ENCODE measurements around the gene SLC31A1.

SLC31A1 gene

GRCh38 chr9:113302792-113303418 is 81.6 kb downstream of the SLC31A1 start, which contains the start of gene RNF183:
RNF183 (minus strand) TSS chr9:113303376; CDS start chr9:113298184, 5,192 bp downstream.
- no peak for DNase-seq (ENCODE audit: low read depth in 2 of 2)

- DNase-seq (ENCODE audit: low read depth in 2 of 2) = no peak
Measured at GRCh38 chr9:113306566-113306965, 85.2 kb downstream of the SLC31A1 start.

- DNase-seq (ENCODE audit: low read depth in 2 of 2) = no peak
Measured at GRCh38 chr9:113307396-113307975, 86.1 kb downstream of the SLC31A1 start.

- DNase-seq (ENCODE audit: low read depth in 2 of 2) = no peak
Measured at GRCh38 chr9:113309204-113309813, 88.0 kb downstream of the SLC31A1 start.

- DNase-seq (ENCODE audit: low read depth in 2 of 2) = no peak
Measured at GRCh38 chr9:113310538-113310937, 89.2 kb downstream of the SLC31A1 start.

GRCh38 chr9:113311961-113312360 is 90.6 kb downstream of the SLC31A1 start:
- peak; percentile 32 to 42 for DNase-seq (ENCODE audit: low read depth in 2 of 2)

- no peak for DNase-seq (ENCODE audit: low read depth in 2 of 2)
Measured at GRCh38 chr9:113313261-113313660, 91.9 kb downstream of the SLC31A1 start.
